IMR-90 (cell line): Measurements from ENCODE around the gene CCDC122.

Experiments
- CHD1 ChIP-seq: IDR thresholded peaks from 2 replicates; pipeline ENCODE4 v1.6.1; 2012; ENCODE audit warnings: low read depth, low read length, improper control_type of control experiment
- FOS ChIP-seq: fragments of 150-350 bp; IDR thresholded peaks from 2 replicates; pipeline ENCODE4 v1.6.1; 2016; ENCODE audit warnings: low read depth, low read length
- MAZ ChIP-seq: IDR thresholded peaks from 2 replicates; pipeline ENCODE4 v1.6.1; 2012; ENCODE audit warnings: low read depth, mild to moderate bottlenecking, low read length, improper control_type of control experiment, moderate library complexity, borderline replicate concordance
- MXI1 ChIP-seq: IDR thresholded peaks from 2 replicates; pipeline ENCODE4 v1.6.1; 2012; ENCODE audit warnings: low read depth, mild to moderate bottlenecking, low read length, moderate library complexity, borderline replicate concordance
- NFE2L2 ChIP-seq: fragments of 150-350 bp; IDR thresholded peaks from 2 replicates; pipeline ENCODE4 v1.6.1; 2016; ENCODE audit warnings: low read depth, mild to moderate bottlenecking, low read length
- POLR2A ChIP-seq: IDR thresholded peaks from 2 replicates; pipeline ENCODE4 v1.6.1; 2012; ENCODE audit warnings: mild to moderate bottlenecking, low read depth, low read length
- RAD21 ChIP-seq: IDR thresholded peaks from 2 replicates; pipeline ENCODE4 v1.6.1; 2012; ENCODE audit warnings: low read length, improper control_type of control experiment
- TF ChIP-seq, protein P1 (sequence below): conservative IDR thresholded peaks from 2 replicates; pipeline ENCODE4 v1.5.1; 2012; ENCODE audit warnings: mild to moderate bottlenecking, low read depth, low read length, improper control_type of control experiment
- TF ChIP-seq, protein P2 (sequence below): fragments of 150-350 bp; IDR thresholded peaks from 2 replicates; pipeline ENCODE4 v1.6.1; 2016; ENCODE audit warnings: low read depth, mild to moderate bottlenecking, low read length, moderate library complexity, borderline replicate concordance

DNA sequence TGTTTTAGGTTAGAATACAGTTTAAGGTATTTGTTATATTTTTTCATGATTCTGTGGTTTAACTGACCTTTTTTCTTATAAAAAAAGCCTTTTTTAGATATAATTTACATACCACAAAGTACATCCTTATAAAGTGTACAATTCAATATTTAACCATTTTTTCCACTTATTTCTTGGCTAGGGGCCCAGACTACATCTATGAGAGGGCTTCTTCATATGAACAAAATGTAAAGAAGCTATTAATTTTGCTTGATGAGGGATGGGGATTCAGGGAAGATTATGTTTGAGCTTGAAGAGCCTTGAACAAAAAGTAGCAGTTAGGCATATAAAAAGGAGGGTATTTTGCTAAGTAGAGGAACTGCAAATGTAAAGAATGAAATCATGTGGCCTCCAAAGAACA, 2.2 kb downstream of the CCDC122 start:
- TF ChIP-seq POLR2A (no peak), NFE2L2 (no peak), CHD1 (no peak), FOS (no peak), RAD21 (no peak), MAZ (no peak), MXI1 (no peak)
- TF ChIP-seq, protein P1, sequence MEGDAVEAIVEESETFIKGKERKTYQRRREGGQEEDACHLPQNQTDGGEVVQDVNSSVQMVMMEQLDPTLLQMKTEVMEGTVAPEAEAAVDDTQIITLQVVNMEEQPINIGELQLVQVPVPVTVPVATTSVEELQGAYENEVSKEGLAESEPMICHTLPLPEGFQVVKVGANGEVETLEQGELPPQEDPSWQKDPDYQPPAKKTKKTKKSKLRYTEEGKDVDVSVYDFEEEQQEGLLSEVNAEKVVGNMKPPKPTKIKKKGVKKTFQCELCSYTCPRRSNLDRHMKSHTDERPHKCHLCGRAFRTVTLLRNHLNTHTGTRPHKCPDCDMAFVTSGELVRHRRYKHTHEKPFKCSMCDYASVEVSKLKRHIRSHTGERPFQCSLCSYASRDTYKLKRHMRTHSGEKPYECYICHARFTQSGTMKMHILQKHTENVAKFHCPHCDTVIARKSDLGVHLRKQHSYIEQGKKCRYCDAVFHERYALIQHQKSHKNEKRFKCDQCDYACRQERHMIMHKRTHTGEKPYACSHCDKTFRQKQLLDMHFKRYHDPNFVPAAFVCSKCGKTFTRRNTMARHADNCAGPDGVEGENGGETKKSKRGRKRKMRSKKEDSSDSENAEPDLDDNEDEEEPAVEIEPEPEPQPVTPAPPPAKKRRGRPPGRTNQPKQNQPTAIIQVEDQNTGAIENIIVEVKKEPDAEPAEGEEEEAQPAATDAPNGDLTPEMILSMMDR = no peak
- TF ChIP-seq, protein P2, sequence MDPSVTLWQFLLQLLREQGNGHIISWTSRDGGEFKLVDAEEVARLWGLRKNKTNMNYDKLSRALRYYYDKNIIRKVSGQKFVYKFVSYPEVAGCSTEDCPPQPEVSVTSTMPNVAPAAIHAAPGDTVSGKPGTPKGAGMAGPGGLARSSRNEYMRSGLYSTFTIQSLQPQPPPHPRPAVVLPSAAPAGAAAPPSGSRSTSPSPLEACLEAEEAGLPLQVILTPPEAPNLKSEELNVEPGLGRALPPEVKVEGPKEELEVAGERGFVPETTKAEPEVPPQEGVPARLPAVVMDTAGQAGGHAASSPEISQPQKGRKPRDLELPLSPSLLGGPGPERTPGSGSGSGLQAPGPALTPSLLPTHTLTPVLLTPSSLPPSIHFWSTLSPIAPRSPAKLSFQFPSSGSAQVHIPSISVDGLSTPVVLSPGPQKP = no peak
